GM18951 (cell line): ENCODE measurements around the gene GPR17.

Experiments used
- POLR2A ChIP-seq: IDR thresholded peaks from 4 replicates; pipeline ENCODE4 v1.6.1; 2011; ENCODE audit warnings: mild to moderate bottlenecking; ENCODE audit not compliant: insufficient read length, insufficient read depth; ENCODE audit errors: extremely low read depth
- in situ Hi-C: fragments of 300-500 bp; cut with MboI; formaldehyde crosslinking; loops from one replicate; pipeline ENCODE4 v1.12.0; 2022; ENCODE audit warnings: low sequenced_read_pairs, mixed read lengths, inconsistent platforms; ENCODE audit not compliant: unreplicated experiment

Gene GPR17

DNA sequence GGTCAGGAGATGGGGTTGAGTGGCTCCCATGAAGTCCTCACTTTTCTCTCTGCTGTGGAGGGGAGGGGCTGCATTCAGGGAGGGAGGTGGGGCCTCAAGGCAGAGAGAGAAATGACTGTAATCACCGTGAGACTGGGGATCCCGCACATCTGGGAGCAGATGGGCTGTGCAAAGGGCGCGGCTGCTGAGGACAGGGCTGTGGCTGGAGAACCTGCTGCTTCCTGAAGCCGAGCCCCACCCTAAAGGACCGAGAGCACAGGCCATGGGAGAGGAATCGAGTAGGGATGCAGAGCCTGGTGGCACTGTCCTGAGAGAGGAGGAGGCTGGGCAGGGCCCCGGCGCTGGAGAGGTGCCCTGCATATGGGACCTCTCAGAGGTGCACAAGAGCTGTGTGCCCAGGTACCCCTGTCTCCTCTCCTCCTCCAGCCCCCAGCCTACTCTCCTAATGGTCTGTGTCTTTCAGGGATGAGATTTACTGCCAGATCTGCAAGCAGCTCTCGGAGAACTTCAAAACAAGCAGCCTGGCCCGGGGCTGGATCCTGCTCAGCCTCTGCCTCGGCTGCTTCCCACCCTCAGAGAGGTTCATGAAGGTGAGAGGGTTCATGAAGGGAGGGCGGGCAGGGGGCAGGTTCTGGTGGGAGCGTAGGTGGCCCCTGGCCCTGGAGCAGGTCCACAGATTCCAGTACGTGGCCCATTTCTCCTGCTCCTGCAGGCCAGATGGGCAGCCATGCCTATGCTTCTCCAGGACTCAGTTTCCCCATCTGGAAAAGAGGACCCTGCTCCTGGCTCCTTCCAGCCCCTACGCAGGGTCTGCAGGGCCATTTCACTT lies 25.9 kb upstream of the GPR17 start:
- in situ Hi-C loops = no loop called here
- no peak for TF ChIP-seq POLR2A

DNA sequence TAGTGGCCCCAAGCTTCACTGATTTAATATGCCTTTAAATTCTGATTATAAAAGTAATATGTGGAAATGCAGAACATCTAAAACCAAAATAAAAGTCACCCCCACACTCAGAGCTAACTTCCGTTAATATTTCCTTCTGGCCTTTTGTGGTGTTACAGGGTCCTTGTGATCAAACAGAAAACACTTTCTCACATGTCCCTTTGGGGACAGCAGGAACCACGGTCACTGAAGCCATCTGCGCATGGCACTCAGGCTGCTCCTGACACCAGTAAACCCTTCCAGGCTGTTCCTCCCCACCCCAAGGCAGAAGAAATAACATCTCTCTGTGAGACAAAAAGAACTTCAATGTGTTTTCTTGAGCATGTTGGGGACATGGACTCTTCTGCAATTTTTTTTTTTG lies 25.1 kb upstream of the GPR17 start:
- in situ Hi-C loops = no loop called here
- TF ChIP-seq POLR2A = no peak

DNA sequence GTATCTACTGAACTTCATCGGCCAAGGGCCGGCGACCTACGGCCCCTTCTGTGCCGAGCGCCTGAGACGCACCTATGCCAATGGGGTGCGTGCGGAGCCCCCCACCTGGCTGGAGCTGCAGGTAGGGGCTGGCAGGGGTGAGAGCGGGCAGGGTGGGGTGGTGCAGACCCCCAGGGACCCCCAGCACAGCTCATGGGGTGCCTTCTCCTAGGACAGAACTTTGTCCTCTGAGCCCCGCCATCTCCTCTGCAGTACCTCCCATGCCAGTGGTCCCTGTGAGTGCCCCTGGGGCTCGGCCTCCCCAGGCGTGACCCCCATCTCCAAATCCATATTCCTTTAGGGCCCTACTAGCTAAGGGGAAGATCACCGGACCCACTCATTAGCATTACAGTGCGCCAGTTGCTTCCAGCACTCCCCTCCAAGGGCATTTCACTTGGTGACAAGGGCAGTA lies 23.9 kb upstream of the GPR17 start:
- TF ChIP-seq POLR2A = no peak
- in situ Hi-C loops = no loop called here

DNA sequence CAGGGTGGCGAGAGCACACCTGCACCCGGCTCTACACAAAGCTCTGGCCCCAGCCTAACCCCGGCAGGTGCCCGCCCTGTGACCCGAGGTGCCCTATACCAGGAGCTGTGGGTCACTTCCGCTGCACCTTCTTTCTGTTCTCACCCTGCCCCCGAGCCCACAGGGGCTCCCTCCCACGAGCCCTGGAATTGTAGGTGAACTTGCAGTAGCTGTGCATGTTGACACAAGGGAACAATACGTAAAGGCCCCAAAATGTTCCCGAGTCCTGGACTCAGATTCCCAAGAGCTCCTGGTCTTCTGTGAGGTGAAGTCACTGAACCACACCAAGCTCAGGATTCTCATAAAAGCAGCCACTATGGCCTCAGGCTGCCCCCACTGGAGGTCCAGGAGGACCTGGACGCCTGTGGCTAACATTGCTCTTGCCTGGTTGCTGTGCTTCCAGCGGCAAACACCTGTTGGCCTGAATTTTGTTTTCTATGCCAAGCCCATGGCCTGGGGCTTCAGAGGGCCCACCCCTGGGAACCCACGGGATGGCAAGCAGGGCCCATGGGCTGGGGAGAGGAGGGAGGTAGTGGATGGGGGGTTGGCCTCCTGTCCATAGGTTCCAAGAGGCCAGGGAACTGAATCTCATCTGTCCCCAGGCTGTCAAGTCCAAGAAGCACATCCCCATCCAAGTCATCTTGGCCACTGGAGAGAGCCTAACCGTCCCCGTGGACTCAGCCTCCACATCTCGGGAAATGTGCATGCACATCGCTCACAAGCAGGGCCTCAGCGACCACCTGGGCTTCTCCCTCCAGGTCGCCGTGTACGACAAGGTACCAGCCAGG lies 23.2 kb upstream of the GPR17 start:
- TF ChIP-seq POLR2A = no peak
- in situ Hi-C loops = no loop called here

DNA sequence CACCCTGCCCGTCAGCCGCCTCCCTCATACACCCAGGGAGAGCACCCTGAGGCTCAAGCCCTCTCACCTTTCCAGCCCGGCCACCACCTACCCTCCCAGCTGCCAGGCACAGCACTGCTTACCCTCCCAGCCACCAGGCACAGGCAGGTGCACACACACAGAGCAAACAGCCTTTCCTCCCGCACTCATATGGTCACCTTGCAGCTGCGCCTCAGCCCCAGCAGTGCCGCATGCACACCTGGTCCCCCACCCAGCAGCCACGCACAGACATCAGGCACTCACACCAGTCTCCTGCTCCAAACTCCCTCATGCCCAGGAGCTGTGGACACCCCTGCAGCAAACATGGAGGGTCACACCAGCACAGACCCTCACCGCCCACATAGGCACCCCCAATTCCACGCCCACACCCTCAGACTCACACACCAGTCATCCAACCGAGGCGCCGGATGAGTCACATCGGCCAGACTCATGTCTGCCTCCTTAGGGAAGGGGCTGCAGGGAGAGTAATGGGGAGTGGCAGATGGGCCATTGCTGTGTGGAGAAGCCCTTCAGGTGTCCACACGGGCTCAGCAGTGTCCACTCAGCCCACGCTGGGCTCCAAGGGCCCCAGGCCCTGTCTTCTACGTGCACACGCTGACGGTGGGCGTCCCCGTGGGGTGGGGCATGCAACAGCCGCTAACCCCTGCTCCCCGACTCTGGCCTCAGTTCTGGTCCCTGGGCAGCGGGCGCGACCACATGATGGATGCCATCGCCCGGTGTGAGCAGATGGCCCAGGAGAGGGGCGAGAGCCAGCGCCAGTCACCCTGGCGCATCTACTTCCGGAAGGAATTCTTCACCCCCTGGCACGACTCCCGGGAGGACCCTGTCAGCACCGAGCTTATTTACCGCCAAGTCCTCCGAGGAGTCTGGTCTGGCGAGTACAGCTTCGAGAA lies 22.3 kb upstream of the GPR17 start:
- TF ChIP-seq POLR2A = no peak
- in situ Hi-C loops = no loop called here

DNA sequence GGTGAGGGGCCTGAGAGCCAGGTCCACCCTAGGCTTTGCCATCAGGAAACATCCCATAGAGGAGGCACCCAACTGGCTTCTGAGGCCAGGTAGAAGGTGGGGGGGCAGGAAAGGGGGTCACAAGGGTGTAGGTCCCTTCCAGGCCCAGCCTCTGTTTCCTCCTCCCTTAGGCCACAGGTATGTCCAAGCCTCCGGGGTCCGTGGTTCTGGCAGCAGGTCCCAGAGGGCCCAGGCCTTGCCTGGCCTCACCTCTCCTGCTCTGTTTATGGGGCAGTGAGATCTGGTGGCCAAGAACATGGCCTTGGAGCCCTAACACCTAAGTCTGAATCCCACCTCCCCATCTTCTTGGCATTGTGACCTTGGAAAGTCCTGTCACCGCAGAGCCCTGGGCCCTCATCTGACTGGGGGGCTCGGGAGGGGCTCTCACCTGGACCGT lies 21.6 kb upstream of the GPR17 start:
- in situ Hi-C loops = no loop called here
- TF ChIP-seq POLR2A = no peak

DNA sequence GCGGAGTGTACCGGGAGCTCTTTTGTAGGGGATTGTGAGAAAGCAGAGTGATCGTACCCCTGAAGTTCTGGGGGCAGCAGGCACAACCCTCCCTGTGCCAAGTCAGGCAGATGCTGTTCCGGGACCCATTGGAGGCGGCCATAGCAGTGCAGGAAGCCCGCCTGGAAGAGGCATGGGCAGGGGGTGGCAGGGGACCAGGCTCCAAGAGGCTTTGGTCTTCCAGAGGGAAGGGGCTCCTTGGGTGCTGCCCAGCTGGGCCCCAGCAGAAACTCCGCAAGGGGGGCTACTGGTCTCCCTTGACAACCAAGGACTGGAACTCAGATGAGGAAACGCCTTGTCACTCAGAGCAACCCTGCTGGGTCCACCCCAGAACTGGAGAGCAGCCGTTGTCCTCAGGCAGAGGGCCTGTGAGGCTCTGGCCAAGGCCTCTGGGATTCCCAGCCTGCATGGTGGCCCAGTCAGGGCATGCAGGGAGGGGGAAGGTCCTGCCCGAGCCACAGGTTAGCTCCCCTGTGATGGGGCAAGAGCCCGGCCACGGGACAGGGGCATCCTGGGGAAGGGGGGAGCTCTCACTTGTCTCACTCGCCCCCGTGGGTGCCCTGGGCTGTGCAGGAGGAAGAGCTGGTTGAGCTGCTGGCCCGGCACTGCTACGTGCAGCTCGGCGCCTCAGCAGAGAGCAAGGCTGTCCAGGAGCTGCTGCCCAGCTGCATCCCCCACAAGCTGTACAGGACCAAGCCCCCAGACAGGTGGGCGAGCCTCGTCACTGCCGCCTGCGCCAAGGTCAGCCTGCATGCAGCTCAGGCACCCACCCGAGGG lies 21.0 kb upstream of the GPR17 start:
- no peak for TF ChIP-seq POLR2A
- in situ Hi-C loops = no loop called here

DNA sequence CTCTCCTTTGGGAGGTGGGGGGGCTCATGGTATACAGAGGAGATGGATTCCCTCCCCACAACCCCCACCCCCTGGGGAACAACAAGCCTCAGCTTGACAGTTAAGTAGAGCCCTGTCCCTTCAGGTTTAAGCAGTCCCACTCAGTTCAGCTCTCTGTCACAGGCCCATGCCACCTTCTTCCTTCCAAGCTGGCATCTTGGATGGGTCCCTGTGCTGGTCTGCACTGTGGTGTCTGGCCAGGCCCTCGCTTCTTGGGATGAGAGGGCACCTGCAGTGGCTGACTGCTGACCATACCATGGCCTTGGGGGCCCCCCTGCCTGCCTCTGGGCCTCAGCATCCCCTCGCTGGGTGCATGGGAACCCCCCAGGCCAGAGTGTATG lies 20.4 kb upstream of the GPR17 start:
- TF ChIP-seq POLR2A = no peak
- in situ Hi-C loops = no loop called here

DNA sequence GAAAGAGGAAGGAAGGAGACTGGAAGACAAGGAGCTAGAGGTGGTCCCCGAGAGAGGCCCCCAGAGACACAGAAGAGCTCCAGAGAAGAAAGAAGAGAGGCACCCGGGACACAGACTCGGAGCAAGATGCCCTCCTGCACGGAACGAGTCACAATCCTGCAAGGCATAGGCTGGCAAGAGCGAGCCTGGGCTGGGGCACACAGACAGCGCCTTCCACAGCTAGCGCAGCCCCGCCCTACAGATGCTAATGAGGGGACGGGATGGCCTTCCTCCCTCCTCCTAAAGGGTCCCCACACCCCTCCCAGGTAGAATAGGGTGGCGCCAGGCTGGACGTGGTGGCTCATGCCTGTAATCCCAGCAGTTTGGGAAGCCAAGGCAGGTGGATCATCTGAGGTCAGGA lies 19.8 kb upstream of the GPR17 start:
- no peak for TF ChIP-seq POLR2A
- in situ Hi-C loops = no loop called here

DNA sequence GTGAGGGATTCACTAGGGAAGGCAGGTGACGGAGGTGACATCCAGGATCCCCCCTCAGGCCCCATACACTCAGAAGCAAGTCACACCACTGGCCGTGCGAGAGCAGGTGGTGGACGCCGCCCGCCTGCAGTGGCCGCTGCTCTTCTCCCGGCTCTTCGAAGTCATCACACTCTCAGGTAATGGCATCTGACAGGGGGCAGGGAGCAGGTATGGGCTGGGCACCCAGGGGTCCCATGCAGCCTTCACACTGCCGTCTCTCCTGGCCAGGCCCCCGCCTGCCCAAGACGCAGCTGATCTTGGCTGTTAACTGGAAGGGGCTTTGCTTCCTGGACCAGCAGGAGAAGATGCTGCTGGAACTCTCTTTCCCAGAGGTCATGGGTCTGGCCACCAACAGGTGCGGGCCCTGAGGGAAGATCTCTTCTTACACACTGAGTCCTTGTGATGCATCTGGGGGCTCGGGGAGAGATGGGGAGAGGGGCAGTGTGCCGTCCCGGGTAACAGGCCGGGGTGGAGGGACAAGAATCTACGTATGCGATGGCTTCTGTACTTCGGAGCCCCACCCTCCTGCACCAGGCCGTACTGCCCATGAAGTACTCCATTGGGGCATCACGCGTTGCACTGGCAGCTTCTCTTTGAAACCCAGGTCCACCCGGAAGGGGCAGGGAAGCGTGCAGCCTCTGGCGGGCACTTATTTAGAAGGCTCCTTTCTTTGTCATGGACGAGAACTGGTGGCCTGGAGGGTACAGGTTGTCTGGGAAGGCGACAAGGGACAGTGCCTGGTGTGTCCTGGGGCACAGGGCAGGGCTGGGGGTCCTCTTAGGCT lies 18.8 kb upstream of the GPR17 start:
- TF ChIP-seq POLR2A = no peak
- in situ Hi-C loops = no loop called here

DNA sequence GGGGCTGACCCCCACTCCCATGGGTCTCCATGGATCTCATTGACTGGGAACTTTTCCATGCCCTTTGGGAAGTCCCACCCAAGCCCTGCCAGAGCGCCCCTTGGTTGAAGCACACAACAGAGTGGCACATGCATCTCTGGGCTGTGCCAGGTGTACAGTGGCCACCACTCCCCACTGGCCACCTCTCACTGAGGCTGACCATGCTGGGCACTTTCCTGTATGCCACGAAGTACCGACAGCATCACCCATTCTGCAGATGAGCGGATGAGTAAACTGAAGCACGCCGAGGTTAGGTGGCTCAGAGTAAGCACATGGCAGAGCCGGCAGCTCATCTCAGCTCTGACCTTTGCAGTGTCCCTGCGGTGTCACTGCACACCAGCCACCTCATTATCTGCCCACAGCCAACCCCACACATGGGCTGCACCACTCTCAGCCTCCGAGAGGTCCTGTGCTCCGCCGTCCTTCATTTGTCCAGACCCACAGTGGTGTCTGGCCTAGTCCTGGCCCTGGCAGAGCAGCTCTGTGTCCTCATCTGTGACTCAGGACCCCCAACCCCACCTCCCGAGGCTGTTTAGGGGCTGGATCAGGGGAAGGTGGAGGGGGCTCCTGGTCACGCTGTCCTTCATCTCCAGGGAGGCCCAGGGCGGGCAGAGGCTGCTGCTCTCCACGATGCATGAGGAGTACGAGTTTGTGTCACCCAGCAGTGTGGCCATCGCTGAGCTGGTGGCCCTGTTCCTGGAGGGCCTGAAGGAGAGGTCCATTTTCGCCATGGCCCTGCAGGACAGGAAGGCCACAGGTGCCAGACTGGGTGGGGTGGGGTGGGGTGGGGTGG lies 18.0 kb upstream of the GPR17 start:
- no peak for TF ChIP-seq POLR2A
- in situ Hi-C loops = no loop called here
